HEK293 (cell line): ENCODE results near the gene CCSER1.

Experiments
- CTCF ChIA-PET: fragments of 350-600 bp; formaldehyde crosslinking; extraction: SDS; loops from one replicate; lab custom pipeline; 2021; ENCODE audit warnings: antibody characterized with exemption; lab: Yijun Ruan, JAX
- POLR2A ChIA-PET: fragments of 300-600 bp; formaldehyde crosslinking; extraction: SDS; loops from one replicate; lab custom pipeline; 2020; ENCODE audit warnings: antibody characterized with exemption, inconsistent platforms; lab: Yijun Ruan, JAX
- H3K27ac ChIP-seq: fragments of 200-500 bp; sonication (Bioruptor generic); 2 replicates; pipeline ENCODE4 v1.5.1; 2014; ENCODE audit warnings: low read depth, low read length, control low read depth, inconsistent platforms; ENCODE audit errors: extremely low read depth
- H3K36me3 ChIP-seq, 2 experiments: fragments of 200-500 bp in 1 of 2; sonication (Bioruptor generic) in 1 of 2; 1 replicate in 1 of 2; 2 replicates in 1 of 2; pipeline ENCODE4 v1.5.1; 2014 to 2017; ENCODE audit warnings: inconsistent platforms in 2 of 2, low read length in 2 of 2; ENCODE audit not compliant: control insufficient read depth in 2 of 2, insufficient read depth in 1 of 2
- H3K4me1 ChIP-seq: fragments of 200-500 bp; sonication (Bioruptor generic); 2 replicates; pipeline ENCODE4 v1.5.1; 2014; ENCODE audit warnings: mild to moderate bottlenecking, low read length, inconsistent platforms; ENCODE audit not compliant: control insufficient read depth, insufficient read depth
- H3K4me3 ChIP-seq: 2 replicates; pipeline ENCODE4 v1.5.1; 2011; ENCODE audit warnings: low read depth, mild to moderate bottlenecking, control low read depth, low read length, moderate library complexity
- H3K9me3 ChIP-seq: fragments of 200-500 bp; sonication (Bioruptor generic); 2 replicates; pipeline ENCODE4 v1.5.1; 2014; ENCODE audit warnings: low read depth, low read length, inconsistent platforms; ENCODE audit not compliant: control insufficient read depth, insufficient read depth
- BCL11B ChIP-seq: fragments of 450-650 bp; formaldehyde crosslinking; IDR thresholded peaks from 2 replicates; pipeline ENCODE4 v1.5.1; 2016; ENCODE audit warnings: low read depth, missing biosample characterization, missing genetic modification characterization
- HOXA7 ChIP-seq: sonication (generic); formaldehyde crosslinking; IDR thresholded peaks from 2 replicates; pipeline ENCODE4 v1.8.1; 2022; ENCODE audit warnings: missing genetic modification reagents, borderline replicate concordance
- KLF10 ChIP-seq: fragments of 450-650 bp; IDR thresholded peaks from 2 replicates; pipeline ENCODE4 v1.5.1; 2018; ENCODE audit warnings: missing biosample characterization, mild to moderate bottlenecking, missing genetic modification characterization
- KLF16 ChIP-seq: fragments of 450-650 bp; formaldehyde crosslinking; IDR thresholded peaks from 2 replicates; pipeline ENCODE4 v1.5.1; 2017; ENCODE audit warnings: missing biosample characterization, missing genetic modification characterization
- KLF8 ChIP-seq: fragments of 450-650 bp; formaldehyde crosslinking; IDR thresholded peaks from 2 replicates; pipeline ENCODE4 v1.5.1; 2016; ENCODE audit warnings: missing biosample characterization, missing genetic modification characterization
- TSHZ1 ChIP-seq: fragments of 450-650 bp; formaldehyde crosslinking; IDR thresholded peaks from 2 replicates; pipeline ENCODE4 v1.5.1; 2016; ENCODE audit warnings: missing biosample characterization, missing genetic modification characterization, borderline replicate concordance
- YY2 ChIP-seq: fragments of 450-650 bp; formaldehyde crosslinking; IDR thresholded peaks from 2 replicates; pipeline ENCODE4 v1.5.1; 2016; ENCODE audit warnings: missing biosample characterization, missing genetic modification characterization
- ZBTB21 ChIP-seq: fragments of 450-650 bp; formaldehyde crosslinking; IDR thresholded peaks from 2 replicates; pipeline ENCODE4 v1.5.1; 2017; ENCODE audit warnings: missing biosample characterization, missing genetic modification characterization
- ZBTB26 ChIP-seq: fragments of 450-650 bp; formaldehyde crosslinking; optimal IDR thresholded peaks from 2 replicates; pipeline ENCODE3; 2016; ENCODE audit warnings: missing biosample characterization, mild to moderate bottlenecking, missing genetic modification characterization
- ZNF112 ChIP-seq: fragments of 450-650 bp; formaldehyde crosslinking; IDR thresholded peaks from 2 replicates; pipeline ENCODE4 v1.5.0; 2017; ENCODE audit warnings: missing biosample characterization, missing genetic modification characterization
- ZNF211 ChIP-seq: fragments of 450-650 bp; formaldehyde crosslinking; IDR thresholded peaks from 2 replicates; pipeline ENCODE4 v1.5.1; 2016; ENCODE audit warnings: low read depth, missing biosample characterization, missing genetic modification characterization
- ZNF354C ChIP-seq: fragments of 450-650 bp; formaldehyde crosslinking; IDR thresholded peaks from 2 replicates; pipeline ENCODE4 v1.5.1; 2016; ENCODE audit warnings: missing biosample characterization, missing genetic modification characterization, low read depth, borderline replicate concordance
- ZNF37A ChIP-seq: fragments of 450-650 bp; IDR thresholded peaks from 2 replicates; pipeline ENCODE4 v1.5.1; 2018; ENCODE audit warnings: missing biosample characterization, missing genetic modification characterization
- ZNF391 ChIP-seq: fragments of 450-650 bp; formaldehyde crosslinking; IDR thresholded peaks from 2 replicates; pipeline ENCODE4 v1.5.1; 2016; ENCODE audit warnings: low read depth, missing biosample characterization, missing genetic modification characterization, borderline replicate concordance
- ZNF398 ChIP-seq: fragments of 450-650 bp; formaldehyde crosslinking; IDR thresholded peaks from 2 replicates; pipeline ENCODE4 v1.5.1; 2017; ENCODE audit warnings: missing biosample characterization, missing genetic modification characterization
- ZNF404 ChIP-seq: fragments of 450-650 bp; formaldehyde crosslinking; IDR thresholded peaks from 2 replicates; pipeline ENCODE4 v1.5.1; 2017; ENCODE audit warnings: missing biosample characterization, missing genetic modification characterization
- ZNF624 ChIP-seq: fragments of 450-650 bp; formaldehyde crosslinking; IDR thresholded peaks from 2 replicates; pipeline ENCODE4 v1.5.1; 2017; ENCODE audit warnings: missing biosample characterization, missing genetic modification characterization
- ZNF843 ChIP-seq: fragments of 450-650 bp; formaldehyde crosslinking; IDR thresholded peaks from 2 replicates; pipeline ENCODE4 v1.5.1; 2016; ENCODE audit warnings: missing biosample characterization, missing genetic modification characterization
- TF ChIP-seq, protein P1 (sequence below): fragments of 450-650 bp; formaldehyde crosslinking; IDR thresholded peaks from 2 replicates; pipeline ENCODE4 v1.5.0; 2017; ENCODE audit warnings: missing biosample characterization, missing genetic modification characterization, borderline replicate concordance
- TF ChIP-seq, protein P2 (sequence below): fragments of 450-650 bp; formaldehyde crosslinking; IDR thresholded peaks from 2 replicates; pipeline ENCODE4 v1.5.1; 2016; ENCODE audit warnings: missing biosample characterization, missing genetic modification characterization
- TF ChIP-seq, protein P3 (sequence below): fragments of 450-650 bp; formaldehyde crosslinking; IDR thresholded peaks from 2 replicates; pipeline ENCODE4 v1.5.1; 2016; ENCODE audit warnings: missing biosample characterization, missing genetic modification characterization

CCSER1 gene

DNA sequence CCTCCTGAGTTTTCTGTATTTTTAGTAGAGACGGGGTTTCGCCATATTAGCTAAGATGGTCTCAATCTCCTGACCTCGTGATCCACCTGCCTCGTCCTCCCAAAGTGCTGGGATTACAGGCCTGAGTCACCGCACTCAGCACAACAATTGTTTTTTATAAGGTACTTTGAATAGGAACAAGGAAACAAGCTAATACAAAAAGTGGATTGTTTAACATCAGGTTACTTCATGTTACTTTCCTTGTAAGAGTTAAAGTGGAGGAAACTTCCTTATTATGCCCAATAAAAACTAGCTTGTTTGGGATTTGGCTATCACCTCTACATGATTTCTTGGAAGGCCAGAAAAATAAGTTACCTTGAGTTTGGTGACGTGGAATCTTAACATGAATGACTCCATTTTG, 698.7 kb downstream of the CCSER1 start:
- CTCF ChIA-PET: no interaction called here
- no peaks in the 10 kb centered on the region for H3K9me3 ChIP-seq
- H3K4me3 ChIP-seq: no peak overlapping the region
- POLR2A ChIA-PET: no interaction called here
- TF ChIP-seq ZBTB21 (tag by site-specific recombination): no peak
- TF ChIP-seq, protein P1, sequence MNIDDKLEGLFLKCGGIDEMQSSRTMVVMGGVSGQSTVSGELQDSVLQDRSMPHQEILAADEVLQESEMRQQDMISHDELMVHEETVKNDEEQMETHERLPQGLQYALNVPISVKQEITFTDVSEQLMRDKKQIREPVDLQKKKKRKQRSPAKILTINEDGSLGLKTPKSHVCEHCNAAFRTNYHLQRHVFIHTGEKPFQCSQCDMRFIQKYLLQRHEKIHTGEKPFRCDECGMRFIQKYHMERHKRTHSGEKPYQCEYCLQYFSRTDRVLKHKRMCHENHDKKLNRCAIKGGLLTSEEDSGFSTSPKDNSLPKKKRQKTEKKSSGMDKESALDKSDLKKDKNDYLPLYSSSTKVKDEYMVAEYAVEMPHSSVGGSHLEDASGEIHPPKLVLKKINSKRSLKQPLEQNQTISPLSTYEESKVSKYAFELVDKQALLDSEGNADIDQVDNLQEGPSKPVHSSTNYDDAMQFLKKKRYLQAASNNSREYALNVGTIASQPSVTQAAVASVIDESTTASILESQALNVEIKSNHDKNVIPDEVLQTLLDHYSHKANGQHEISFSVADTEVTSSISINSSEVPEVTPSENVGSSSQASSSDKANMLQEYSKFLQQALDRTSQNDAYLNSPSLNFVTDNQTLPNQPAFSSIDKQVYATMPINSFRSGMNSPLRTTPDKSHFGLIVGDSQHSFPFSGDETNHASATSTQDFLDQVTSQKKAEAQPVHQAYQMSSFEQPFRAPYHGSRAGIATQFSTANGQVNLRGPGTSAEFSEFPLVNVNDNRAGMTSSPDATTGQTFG (tag by site-specific recombination): no peak
- H3K27ac ChIP-seq: no peak overlapping the region
- no peaks in the 10 kb centered on the region for H3K4me1 ChIP-seq
- no peaks in the 10 kb centered on the region for H3K36me3 ChIP-seq

DNA sequence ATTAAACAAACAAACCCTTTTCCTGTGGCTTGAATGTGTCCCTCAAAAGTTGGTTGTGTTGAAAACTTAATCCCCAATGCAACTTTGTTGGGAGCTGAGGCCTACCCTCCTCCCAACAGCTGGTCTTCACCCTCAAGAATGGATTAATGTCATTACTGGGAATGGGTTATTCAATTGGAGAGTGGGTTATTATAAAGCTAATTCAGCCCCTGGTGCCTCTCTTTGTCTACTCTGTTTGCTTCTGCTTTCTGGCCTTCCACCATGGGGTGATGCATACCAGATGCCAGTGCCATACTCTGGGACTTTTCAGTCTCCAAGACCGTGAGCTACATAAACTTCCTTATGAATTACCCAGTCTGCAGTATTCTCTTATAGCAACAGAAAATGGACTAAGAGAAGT, 706.5 kb downstream of the CCSER1 start:
- TF ChIP-seq ZNF354C (tag by site-specific recombination) (no peak), KLF16 (tag by site-specific recombination) (no peak), ZNF211 (tag by site-specific recombination) (no peak), BCL11B (tag by site-specific recombination) (no peak), ZBTB26 (no peak), ZNF624 (tag by site-specific recombination) (no peak), ZNF112 (tag by site-specific recombination) (no peak), ZNF391 (tag by site-specific recombination) (no peak), ZNF398 (tag by site-specific recombination) (no peak), KLF8 (tag by site-specific recombination) (no peak), ZNF404 (tag by site-specific recombination) (no peak), YY2 (no peak), TSHZ1 (tag by site-specific recombination) (no peak), KLF10 (tag by site-specific recombination) (no peak), HOXA7 (no peak), ZNF37A (tag by site-specific recombination) (no peak), ZNF843 (tag by site-specific recombination) (no peak)
- TF ChIP-seq, protein P2, sequence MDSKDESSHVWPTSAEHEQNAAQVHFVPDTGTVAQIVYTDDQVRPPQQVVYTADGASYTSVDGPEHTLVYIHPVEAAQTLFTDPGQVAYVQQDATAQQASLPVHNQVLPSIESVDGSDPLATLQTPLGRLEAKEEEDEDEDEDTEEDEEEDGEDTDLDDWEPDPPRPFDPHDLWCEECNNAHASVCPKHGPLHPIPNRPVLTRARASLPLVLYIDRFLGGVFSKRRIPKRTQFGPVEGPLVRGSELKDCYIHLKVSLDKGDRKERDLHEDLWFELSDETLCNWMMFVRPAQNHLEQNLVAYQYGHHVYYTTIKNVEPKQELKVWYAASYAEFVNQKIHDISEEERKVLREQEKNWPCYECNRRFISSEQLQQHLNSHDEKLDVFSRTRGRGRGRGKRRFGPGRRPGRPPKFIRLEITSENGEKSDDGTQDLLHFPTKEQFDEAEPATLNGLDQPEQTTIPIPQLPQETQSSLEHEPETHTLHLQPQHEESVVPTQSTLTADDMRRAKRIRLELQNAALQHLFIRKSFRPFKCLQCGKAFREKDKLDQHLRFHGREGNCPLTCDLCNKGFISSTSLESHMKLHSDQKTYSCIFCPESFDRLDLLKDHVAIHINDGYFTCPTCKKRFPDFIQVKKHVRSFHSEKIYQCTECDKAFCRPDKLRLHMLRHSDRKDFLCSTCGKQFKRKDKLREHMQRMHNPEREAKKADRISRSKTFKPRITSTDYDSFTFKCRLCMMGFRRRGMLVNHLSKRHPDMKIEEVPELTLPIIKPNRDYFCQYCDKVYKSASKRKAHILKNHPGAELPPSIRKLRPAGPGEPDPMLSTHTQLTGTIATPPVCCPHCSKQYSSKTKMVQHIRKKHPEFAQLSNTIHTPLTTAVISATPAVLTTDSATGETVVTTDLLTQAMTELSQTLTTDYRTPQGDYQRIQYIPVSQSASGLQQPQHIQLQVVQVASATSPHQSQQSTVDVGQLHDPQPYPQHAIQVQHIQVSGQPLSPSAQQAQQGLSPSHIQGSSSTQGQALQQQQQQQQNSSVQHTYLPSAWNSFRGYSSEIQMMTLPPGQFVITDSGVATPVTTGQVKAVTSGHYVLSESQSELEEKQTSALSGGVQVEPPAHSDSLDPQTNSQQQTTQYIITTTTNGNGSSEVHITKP: no peak
- TF ChIP-seq, protein P3, sequence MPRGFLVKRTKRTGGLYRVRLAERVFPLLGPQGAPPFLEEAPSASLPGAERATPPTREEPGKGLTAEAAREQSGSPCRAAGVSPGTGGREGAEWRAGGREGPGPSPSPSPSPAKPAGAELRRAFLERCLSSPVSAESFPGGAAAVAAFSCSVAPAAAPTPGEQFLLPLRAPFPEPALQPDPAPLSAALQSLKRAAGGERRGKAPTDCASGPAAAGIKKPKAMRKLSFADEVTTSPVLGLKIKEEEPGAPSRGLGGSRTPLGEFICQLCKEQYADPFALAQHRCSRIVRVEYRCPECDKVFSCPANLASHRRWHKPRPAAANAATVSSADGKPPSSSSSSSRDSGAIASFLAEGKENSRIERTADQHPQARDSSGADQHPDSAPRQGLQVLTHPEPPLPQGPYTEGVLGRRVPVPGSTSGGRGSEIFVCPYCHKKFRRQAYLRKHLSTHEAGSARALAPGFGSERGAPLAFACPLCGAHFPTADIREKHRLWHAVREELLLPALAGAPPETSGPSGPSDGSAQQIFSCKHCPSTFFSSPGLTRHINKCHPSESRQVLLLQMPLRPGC (tag by site-specific recombination): no peak
- TF ChIP-seq, all 188 proteins: peak for 0
- H3K4me1 ChIP-seq: no peaks in the 10 kb centered on the region
- no peaks in the 10 kb centered on the region for H3K9me3 ChIP-seq
- H3K4me3 ChIP-seq: no peak overlapping the region
- CTCF ChIA-PET: no interaction called here
- H3K27ac ChIP-seq: no peak overlapping the region
- POLR2A ChIA-PET: no interaction called here
- no peaks in the 10 kb centered on the region for H3K36me3 ChIP-seq
